Nucleus accumbens (tissue), 56 donors: ENCODE data around the gene ALG1L2.
"Not testable (repeated sequence)": the region's sequence is repeated elsewhere in the genome, so short reads cannot be mapped to it uniquely, and the experiment has no call there.

Source experiments
- DNase-seq, 56 donors: peaks; one replicate each; lab custom pipeline; 2025; lab: John Stamatoyannopoulos, UW

The ALG1L2 gene

DNA sequence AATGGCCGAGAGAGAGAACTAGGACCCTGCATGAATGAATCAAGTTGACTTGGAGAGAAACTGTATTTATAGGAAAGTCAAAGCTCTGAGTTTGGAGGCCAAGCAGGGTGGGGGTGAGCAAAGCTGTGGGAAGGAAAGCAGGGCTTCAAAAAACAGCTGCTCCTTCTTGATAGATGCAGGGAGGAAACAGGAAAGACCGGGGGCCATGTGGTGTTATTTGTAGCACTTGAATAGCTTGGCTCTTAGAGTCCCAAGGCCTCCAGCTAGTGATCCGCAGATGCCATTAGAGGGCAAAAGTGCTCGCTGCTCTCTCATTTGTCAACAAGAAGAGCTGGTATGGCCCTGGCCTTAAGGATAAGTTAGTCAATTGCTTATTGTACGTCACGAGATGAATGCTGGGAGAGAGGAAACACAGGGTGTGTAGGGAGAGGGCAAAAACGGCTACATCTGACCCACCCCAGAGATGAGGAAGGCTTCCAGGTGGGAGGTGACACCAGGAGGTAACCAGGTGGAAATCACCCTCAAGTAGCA, at the start of gene ALG1L2:
Gene ALG1L2, plus strand, starts transcription at position 481 of the 531 bp plus-strand sequence. CDS start 186 bp downstream, outside the sequence.
- DNase-seq = no peak

DNA sequence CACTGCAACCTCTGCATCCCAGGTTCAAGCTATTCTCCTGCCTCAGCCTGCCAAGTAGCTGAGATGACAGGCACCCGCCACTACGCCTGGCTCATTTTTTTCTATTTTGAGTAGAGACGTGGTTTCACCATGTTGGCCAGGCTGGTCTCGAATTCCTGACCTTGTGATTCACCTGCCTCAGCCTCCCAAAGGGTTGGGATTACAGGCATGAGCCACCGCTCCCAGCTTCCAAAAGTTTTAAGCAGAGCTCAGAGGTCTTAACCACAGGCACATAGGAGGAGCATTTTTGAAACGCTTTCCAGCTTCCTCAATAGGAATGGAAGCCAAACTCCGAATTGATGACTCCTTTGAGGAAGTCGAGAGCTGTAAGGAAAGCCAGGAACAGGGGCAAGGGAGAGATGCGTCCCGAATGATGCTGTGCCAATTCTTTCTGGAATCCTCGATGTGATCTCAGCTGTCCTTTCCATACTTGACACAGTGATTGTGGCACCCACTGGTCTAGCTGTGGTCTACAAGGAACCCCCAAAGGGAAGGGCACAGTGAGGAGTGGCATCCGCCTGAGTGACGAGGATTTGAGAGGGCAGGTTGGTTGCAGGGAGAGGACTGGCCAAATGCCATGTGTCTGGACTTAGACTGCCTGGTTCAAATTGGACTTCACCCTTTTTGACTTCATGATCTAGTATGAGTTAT, 44.4 kb upstream of the ALG1L2 start:
- DNase-seq = not testable (repeated sequence)

DNA sequence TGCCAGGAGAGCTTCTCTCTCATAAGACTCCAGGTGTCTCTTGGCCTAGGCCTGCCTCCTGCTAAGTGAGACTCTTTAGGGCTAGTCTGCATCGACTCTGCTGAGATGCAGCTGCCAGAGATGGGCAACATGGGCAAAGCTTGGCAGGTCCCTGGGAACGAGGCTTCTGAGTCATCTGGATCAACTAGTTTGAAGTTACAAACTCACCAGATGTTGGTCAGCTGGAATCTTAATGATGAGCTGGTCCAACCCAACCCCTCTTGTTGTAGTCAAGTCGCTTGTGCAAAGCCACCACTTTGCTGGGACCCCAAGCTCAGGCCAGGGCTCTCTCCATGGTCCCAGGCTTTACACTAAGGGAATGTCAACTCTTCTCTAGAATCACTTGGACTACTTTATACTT, 38.9 kb upstream of the ALG1L2 start:
- not testable (repeated sequence) for DNase-seq

DNA sequence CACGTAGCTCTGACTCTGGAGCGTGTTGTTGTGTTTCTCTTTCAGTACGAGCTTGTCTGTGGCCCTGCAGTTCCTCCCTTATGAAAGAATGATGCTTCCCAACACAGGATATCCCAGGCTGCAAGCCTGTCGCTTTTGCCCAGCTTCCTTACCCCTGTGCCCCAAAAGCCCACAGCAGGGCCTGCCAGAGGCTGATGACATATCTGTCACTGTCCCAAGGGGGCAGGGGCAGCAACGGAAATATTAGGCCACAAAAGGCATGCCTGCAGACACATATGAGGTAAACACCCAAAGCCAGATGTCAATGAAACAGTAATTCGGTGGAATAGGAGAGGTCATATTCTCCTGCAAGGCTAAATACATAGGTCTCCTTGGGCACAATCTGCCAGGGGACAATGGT, 38.0 kb upstream of the ALG1L2 start:
- DNase-seq = not testable (repeated sequence)

DNA sequence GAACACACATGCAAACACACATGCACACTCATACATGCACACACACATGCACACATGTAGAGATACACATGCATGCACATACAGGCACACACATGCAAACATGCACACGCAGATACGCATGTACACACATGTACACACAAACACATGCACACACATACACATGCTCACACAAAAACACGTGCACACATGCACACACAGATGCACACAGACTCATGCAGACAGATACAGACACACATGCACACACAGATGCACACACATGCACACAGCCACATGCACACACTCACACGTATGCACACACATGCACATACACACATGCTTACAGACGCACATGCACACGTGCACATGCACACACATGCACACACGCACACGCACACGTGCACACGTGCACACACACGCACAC, 37.3 kb upstream of the ALG1L2 start:
- no peak for DNase-seq

DNA sequence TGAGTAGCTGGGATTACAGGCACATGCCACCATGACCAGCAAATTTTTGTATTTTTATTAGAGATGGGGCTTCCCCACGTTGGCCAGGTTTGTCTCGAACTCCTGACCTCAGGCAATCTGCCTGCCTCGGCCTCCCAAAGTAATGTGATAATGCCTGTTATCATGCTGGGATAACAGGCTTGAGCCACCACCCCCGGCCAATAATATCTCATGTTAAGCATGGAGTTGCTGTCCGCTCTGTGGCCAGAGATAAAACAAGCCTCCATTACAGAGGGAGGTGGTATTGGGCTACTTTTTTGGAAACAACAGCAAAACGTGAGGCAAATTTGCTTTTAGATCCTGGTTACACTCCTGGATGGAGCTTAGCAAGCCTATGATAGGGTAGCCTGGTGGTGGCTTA, 32.9 kb upstream of the ALG1L2 start:
- DNase-seq = no peak

DNA sequence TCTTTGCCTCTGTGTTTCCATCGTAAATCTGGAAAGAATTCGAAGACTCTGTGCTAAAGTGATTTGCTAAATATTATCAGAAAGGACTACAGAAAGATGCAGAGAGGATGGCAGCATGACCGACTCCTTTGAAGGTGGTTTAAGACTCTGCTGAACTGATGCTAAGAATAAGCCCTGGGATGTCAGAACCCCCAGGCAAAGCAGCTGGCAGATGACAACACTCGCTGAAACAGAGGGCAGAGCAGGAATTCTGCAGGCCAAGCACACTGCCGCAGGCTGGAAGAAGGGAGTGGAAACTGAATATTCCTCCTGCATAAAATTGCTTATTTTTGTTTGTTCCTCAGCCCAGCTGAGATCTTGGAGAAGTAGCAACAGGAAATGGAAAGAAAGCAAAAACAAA, 29.3 kb upstream of the ALG1L2 start:
- DNase-seq = not testable (repeated sequence)

DNA sequence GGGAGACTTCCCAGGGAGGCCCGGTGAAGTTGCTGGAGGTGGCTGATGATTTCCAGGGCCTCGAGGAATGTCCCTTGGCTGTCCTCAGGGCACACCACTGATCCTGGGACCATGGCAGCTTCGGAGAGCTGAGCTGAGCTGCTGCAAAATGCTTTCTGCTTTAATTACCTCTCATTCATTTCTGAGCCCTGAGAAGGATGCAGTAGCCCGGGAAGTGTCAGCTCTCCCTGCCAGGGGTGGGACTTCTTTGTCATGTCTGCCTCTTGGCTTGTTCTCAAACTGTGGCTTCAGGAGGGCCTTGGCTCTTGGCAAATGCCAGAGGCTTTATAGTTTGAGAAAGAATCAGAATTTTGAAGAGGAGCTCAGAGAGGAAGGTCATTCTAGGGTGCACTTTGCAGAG, 28.7 kb upstream of the ALG1L2 start:
- DNase-seq = not testable (repeated sequence)

DNA sequence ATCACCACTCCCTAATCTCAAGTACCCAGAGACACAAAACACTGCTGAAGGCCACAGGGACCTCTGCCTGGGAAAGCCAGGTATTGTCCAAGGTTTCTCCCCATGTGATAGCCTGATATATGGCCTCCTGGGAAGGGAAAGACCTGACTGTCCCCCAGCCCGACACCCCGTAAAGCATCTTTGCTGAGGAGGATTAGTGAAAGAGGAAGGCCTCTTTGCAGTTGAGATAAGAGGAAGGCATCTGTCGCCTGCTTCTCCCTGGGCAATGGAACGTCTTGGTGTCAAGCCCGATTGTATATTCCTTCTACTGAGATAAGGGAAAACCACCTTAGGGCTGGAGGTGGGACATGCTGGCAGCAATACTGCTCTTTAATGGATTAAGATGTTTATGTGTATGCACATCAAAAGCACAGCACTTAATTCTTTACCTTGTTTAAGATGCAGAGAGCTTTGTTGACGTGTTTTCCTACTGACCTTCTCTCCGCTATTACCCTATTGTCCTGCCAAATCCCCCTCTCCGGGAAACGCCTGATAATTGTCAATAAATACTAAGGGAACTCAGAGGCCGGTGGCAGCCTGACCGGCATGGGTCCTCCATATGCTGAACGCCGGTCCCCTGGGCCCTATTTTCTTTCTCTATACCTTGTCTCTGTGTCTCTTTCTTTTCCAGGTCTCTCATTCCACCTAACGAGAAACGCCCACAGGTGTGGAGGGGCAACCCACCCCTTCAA, 23.9 kb upstream of the ALG1L2 start:
- not testable (repeated sequence) for DNase-seq

GRCh38 chr3:130058267-130058657, 23.4 kb upstream of the ALG1L2 start:
- not testable (repeated sequence) for DNase-seq

DNA sequence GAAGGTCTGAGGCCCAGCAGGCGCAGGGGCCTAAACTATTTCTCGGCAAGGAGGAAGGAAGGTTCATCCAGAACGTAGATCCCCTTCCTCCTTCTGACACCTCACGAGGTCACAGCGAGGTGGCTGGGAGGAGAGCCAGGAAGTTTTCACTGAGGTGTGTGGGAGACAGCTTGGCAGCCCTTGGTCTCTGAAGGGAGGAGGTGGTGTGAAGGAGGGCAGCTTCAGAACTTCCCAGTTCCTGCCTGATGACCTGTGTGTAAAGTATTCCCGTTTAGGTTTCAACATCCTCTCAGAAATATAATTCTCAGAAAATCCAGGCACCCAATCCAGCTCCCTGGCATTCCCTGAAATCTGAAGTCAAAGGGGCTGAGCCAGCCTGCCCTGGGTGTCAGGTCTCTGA, 22.9 kb upstream of the ALG1L2 start:
- DNase-seq = not testable (repeated sequence)

- DNase-seq = not testable (repeated sequence)
Observed at GRCh38 chr3:130059162-130059561, 22.5 kb upstream of the ALG1L2 start.

DNA sequence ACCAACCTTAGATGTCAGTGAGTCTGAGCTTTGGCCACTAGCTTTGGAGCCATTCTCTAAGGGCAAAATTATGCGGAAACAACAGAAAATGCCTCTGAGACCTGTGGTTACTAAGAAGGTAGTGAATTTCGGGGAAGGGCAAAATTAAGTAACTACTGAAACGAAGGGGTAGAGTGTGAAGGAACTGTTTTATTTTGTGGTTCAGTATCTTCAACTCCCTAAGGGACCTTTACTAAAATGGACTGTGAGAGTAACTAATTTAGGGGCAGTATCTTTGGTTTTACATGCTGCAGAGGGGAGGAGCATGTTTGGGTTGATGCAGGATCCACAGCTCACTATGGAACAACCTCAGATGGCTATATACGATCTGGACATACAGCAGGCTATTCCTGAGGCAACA, 8.0 kb upstream of the ALG1L2 start:
- no peak for DNase-seq

- no peak for DNase-seq
Observed at GRCh38 chr3:130077636-130078035, 4.0 kb upstream of the ALG1L2 start.

DNA sequence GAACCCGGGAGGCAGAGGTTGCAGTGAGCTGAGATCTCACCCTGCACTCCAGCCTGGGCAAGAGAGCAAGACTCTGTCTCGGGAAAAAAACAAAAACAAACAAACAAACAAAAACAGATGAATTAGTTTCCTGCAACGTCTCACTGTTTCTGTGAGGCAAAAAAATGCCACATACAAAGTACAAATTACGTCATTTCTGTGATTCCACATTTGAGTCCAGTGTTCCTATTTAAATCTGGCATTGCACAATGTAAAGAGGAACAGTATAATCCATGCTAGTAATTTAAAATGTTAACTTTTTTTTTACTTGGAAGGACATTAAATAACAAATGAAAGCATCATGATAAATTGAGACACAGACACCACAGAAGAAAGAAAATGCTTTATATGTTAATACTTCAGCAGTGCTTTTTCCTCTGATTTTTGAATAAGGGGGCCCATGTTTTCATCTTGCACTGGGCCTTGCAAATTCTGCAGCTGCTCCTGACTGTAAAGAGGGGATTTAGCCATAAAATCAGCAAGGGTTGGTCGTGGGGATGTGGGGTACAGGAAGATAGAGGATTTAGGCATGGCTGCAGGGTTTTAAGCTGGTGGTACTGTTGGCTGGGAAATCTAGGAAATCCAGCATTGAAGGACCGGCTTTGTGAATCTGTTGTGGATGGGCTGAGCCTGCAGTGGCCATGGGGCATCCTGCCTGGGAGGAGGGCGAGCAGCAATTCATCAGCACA, 1.9 kb downstream of the ALG1L2 start:
- not testable (repeated sequence) for DNase-seq

GRCh38 chr3:130084436-130084980, 2.9 kb downstream of the ALG1L2 start:
- no peak for DNase-seq

DNA sequence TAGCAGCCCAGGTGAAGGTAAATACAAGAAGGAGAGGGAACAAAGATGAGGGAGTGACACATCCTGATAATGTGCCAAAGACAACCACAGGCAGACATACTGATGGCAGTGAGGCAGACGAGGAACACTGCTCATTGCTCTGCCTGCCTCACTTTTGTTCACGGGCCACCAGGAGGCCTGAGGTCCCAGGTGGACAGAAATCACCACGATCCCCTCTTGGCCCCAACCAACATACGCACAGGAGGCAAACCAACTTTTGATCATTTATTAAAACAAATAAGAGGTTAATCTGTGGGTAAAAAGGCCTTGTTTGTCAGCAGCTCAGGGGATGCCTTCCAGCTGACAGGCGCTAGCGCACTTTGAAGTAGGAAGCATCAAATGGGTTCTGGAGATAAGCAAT, 4.2 kb downstream of the ALG1L2 start:
- DNase-seq = no peak

DNA sequence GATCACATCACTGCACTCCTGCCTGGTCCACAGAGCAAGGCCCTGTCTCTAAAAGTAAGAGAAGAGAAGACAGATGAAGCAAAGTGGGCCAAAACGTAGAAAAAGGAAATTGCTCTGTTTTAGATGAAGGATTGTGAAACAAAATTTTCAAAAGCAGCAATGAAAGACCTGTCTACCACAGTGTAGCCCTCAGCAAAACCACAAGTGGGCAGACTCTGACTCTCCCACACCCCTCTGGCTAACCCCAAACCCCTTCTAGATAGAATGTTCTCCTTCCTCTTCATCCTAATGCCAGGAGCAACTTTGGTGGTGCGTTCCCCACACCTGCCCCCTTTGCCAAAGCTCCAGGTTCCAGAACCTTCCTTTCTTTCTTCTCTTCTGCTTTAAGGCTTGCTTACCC, 5.0 kb downstream of the ALG1L2 start:
- not testable (repeated sequence) for DNase-seq

DNA sequence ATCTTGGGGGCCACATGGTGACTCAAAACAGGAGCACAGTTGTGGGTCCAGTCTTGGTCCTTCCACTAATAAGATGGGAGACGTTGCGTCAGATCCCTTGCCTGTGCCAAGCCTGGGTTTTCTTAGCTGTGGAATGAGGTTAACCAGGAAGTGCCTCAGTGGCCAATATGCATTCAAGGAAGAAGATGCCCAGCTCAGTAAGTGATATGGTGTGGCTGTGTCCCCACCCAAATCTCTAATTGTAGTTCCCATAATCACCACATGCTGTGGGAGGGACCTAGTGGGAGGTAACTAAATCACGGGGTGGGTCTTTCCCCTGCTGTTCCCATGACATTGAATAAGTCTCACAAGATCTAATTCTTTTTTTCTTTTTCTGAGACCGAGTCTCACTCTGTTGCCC, 6.4 kb downstream of the ALG1L2 start:
- DNase-seq = no peak

DNA sequence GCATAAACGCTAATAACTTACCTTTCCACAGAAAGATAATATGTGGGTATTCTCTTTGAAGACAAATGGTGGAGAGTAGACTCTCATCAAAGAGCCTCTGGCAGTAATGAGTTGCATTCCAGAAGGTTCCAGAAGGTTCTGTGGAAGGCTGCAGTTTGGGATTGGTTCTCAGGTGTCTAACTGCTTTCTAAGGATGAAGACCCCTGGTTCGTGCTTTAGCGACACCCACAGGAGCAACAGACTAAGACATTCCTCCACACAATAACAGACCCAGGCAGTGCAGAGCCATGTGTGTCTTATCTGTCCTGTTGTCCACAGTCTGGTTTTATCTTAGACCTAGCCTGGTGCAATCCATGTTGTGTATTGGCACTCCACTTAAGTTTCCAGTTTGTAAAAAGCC, 9.1 kb downstream of the ALG1L2 start:
- DNase-seq = not testable (repeated sequence)

GRCh38 chr3:130091958-130092357, 10.3 kb downstream of the ALG1L2 start:
- DNase-seq = no peak
